H9 (cell line): ENCODE results near the gene CUEDC2. TPM values are rescaled to one million over a fixed set of nuclear protein-coding genes. Genes with fewer than 3 reads are reported as not detected.

ENCODE experiments used
- DNase-seq: peaks from one replicate; pipeline ENCODE4 v3.0.0-alpha.2; 2017
- H2AFZ ChIP-seq: one replicate; pipeline ENCODE4 v1.6.1; 2013; ENCODE audit warnings: mild to moderate bottlenecking, low read length, control low read depth, moderate library complexity
- H2AK5ac ChIP-seq: 2 replicates; pipeline ENCODE4 v1.6.1; 2013; ENCODE audit warnings: low read length, control low read depth, mixed read lengths; ENCODE audit not compliant: insufficient read length
- H2BK120ac ChIP-seq: one replicate; pipeline ENCODE4 v1.6.1; 2013; ENCODE audit warnings: low read depth, mild to moderate bottlenecking, low read length, control low read depth, inconsistent platforms; ENCODE audit not compliant: poor library complexity, severe bottlenecking
- H2BK12ac ChIP-seq: 2 replicates; pipeline ENCODE4 v1.6.1; 2013; ENCODE audit warnings: low read length, control low read depth, mixed read lengths, low read depth; ENCODE audit not compliant: insufficient read length
- H2BK15ac ChIP-seq: 2 replicates; pipeline ENCODE4 v1.6.1; 2013; ENCODE audit warnings: low read depth, low read length, control low read depth
- H2BK20ac ChIP-seq: one replicate; pipeline ENCODE4 v1.6.1; 2013; ENCODE audit warnings: low read depth, mild to moderate bottlenecking, low read length, control low read depth, inconsistent platforms; ENCODE audit not compliant: poor library complexity, severe bottlenecking
- H2BK5ac ChIP-seq: 2 replicates; pipeline ENCODE4 v1.6.1; 2013; ENCODE audit warnings: low read length, control low read depth, mixed read lengths; ENCODE audit not compliant: insufficient read length
- H3K14ac ChIP-seq: 2 replicates; pipeline ENCODE4 v1.6.1; 2013; ENCODE audit warnings: low read length, control low read depth; ENCODE audit not compliant: insufficient read depth
- H3K18ac ChIP-seq: 2 replicates; pipeline ENCODE4 v1.6.1; 2013; ENCODE audit warnings: low read depth, mild to moderate bottlenecking, mixed read lengths, low read length, control low read depth; ENCODE audit not compliant: insufficient read length
- H3K23ac ChIP-seq: 2 replicates; pipeline ENCODE4 v1.6.1; 2013; ENCODE audit warnings: low read length, control low read depth, mixed read lengths, low read depth; ENCODE audit not compliant: insufficient read length
- H3K23me2 ChIP-seq: 2 replicates; pipeline ENCODE4 v1.6.1; 2013; ENCODE audit warnings: low read depth, mild to moderate bottlenecking, mixed read lengths, low read length, control low read depth; ENCODE audit not compliant: insufficient read length, poor library complexity, severe bottlenecking
- H3K27ac ChIP-seq: 2 replicates; pipeline ENCODE4 v1.5.1; 2013; ENCODE audit warnings: low read length, control low read depth, mixed read lengths, low read depth; ENCODE audit not compliant: insufficient read length
- H3K27me3 ChIP-seq: 2 replicates; pipeline ENCODE4 v1.6.1; 2013; ENCODE audit warnings: low read length, control low read depth, inconsistent platforms; ENCODE audit not compliant: insufficient read depth
- H3K4ac ChIP-seq: 2 replicates; pipeline ENCODE4 v1.6.1; 2013; ENCODE audit warnings: low read depth, mild to moderate bottlenecking, control low read depth, inconsistent platforms, low read length, moderate library complexity
- H3K4me1 ChIP-seq: 2 replicates; pipeline ENCODE4 v1.6.1; 2013; ENCODE audit warnings: low read length, control low read depth, inconsistent platforms; ENCODE audit not compliant: insufficient read depth
- H3K4me2 ChIP-seq: 2 replicates; pipeline ENCODE4 v1.6.1; 2013; ENCODE audit warnings: low read length, control low read depth, mixed read lengths; ENCODE audit not compliant: insufficient read length, insufficient read depth
- H3K56ac ChIP-seq: 2 replicates; pipeline ENCODE4 v1.6.1; 2013; ENCODE audit warnings: low read depth, mild to moderate bottlenecking, mixed read lengths, low read length, control low read depth; ENCODE audit not compliant: insufficient read length
- H3K79me1 ChIP-seq: 2 replicates; pipeline ENCODE4 v1.6.1; 2013; ENCODE audit warnings: low read depth, mild to moderate bottlenecking, moderate library complexity, low read length, control low read depth, inconsistent platforms; ENCODE audit not compliant: insufficient read depth, poor library complexity, severe bottlenecking
- H3K79me2 ChIP-seq: 2 replicates; pipeline ENCODE4 v1.6.1; 2013; ENCODE audit warnings: low read length, control low read depth, inconsistent platforms; ENCODE audit not compliant: insufficient read depth
- H3K9ac ChIP-seq: 2 replicates; pipeline ENCODE4 v1.6.1; 2013; ENCODE audit warnings: low read length, control low read depth, mixed read lengths; ENCODE audit not compliant: insufficient read length; ENCODE audit errors: extremely low read depth
- H3K9me3 ChIP-seq: one replicate; pipeline ENCODE4 v1.6.1; 2013; ENCODE audit warnings: low read depth, low read length, inconsistent platforms; ENCODE audit not compliant: control insufficient read depth
- H3T11ph ChIP-seq: one replicate; pipeline ENCODE4 v1.6.1; 2013; ENCODE audit warnings: mild to moderate bottlenecking, low read length, control low read depth, inconsistent platforms
- H4K20me1 ChIP-seq: one replicate; pipeline ENCODE4 v1.6.1; 2013; ENCODE audit not compliant: control insufficient read depth, insufficient read length, insufficient read depth
- H4K5ac ChIP-seq: 2 replicates; pipeline ENCODE4 v1.6.1; 2013; ENCODE audit warnings: low read depth, mild to moderate bottlenecking, mixed read lengths, low read length, control low read depth; ENCODE audit not compliant: insufficient read length
- H4K8ac ChIP-seq: replicated peaks from 2 replicates; pipeline ENCODE4 v1.6.1; 2013; ENCODE audit warnings: low read length, control low read depth, mixed read lengths, low read depth; ENCODE audit not compliant: insufficient read length
- H4K91ac ChIP-seq: 2 replicates; pipeline ENCODE4 v1.6.1; 2013; ENCODE audit warnings: low read depth, mild to moderate bottlenecking, moderate library complexity, mixed read lengths, low read length, control low read depth; ENCODE audit not compliant: insufficient read length
- H3K27ac Mint-ChIP-seq, 3 experiments: 2 replicates in 2 of 3; 3 replicates in 1 of 3; pipeline ENCODE4 v1.8.0; 2020 to 2021; ENCODE audit warnings: mixed read lengths in 3 of 3, mild to moderate bottlenecking in 1 of 3, moderate library complexity in 1 of 3
- H3K27me3 Mint-ChIP-seq: 2 replicates; pipeline ENCODE4 v1.8.0; 2021; ENCODE audit warnings: low read depth, mild to moderate bottlenecking, moderate library complexity, mixed read lengths
- H3K36me3 Mint-ChIP-seq, 3 experiments: 2 replicates in 2 of 3; 3 replicates in 1 of 3; pipeline ENCODE4 v1.8.0; 2020 to 2021; ENCODE audit warnings: low read depth in 3 of 3, mixed read lengths in 3 of 3; ENCODE audit not compliant: insufficient read depth in 1 of 3
- H3K4me1 Mint-ChIP-seq, 2 experiments: 2 replicates each; pipeline ENCODE4 v1.8.0; 2020; ENCODE audit warnings: mixed read lengths in 2 of 2
- H3K4me3 Mint-ChIP-seq, 2 experiments: 2 replicates in 1 of 2; 3 replicates in 1 of 2; pipeline ENCODE4 v1.8.0; 2020 to 2021; ENCODE audit warnings: mild to moderate bottlenecking in 2 of 2, mixed read lengths in 2 of 2, moderate library complexity in 1 of 2
- H3K9me3 Mint-ChIP-seq, 2 experiments: 2 replicates in 1 of 2; 3 replicates in 1 of 2; pipeline ENCODE4 v1.8.0; 2020; ENCODE audit warnings: mild to moderate bottlenecking in 2 of 2, mixed read lengths in 2 of 2, moderate library complexity in 1 of 2
- WGBS: extraction: QIAGEN DNeasy Blood & Tissue Kit; methylation state at CpG from one replicate; pipeline ENCODE4 v1.1.7; 2013; ENCODE audit warnings: missing lambda C conversion rate, low lambda C conversion rate, mixed read lengths; ENCODE audit not compliant: insufficient read length; ENCODE audit errors: extremely low coverage; 5-methylcytosine and 5-hydroxymethylcytosine counted together
- total RNA-seq: library from RNA; stranded (reverse); gene quantifications from 2 replicates; pipeline ENCODE4 v1.2.1, GENCODE V29; 2021
- TF ChIP-seq, protein P1 (sequence below): fragments of 200-600 bp; sonication (generic); conservative IDR thresholded peaks from 3 replicates; pipeline ENCODE4 v1.8.0; 2021; ENCODE audit warnings: antibody characterized with exemption, mild to moderate bottlenecking

CUEDC2 gene
- total RNA-seq, 1 experiment from 2014 or later: 41.2 TPM

GRCh38 chr10:102396317-102396650 lies 36.1 kb downstream of the CUEDC2 start:
- Mint-ChIP-seq H3K27ac (peak overlapping the region in 2 of 3 experiments; percentile 62 to 70; a peak in 2 of 7 replicates), H3K36me3 (peaks cover 0 to 22% (median 18%) of the 10 kb centered on the region in 3 experiments; a peak in 6 of 7 replicates), H3K4me3 (peak overlapping the region; percentile 73 to 79), H3K4me1 (peaks cover 30 to 45% of the 10 kb centered on the region in 2 experiments), H3K9me3 (no peaks in the 10 kb centered on the region), H3K27me3 (peaks cover 60% of the 10 kb centered on the region)
- no peak overlapping the region for H3K56ac ChIP-seq
- H2BK120ac ChIP-seq: no peak overlapping the region
- no peaks in the 10 kb centered on the region for H3K9me3 ChIP-seq
- no peak overlapping the region for H3K18ac ChIP-seq
- no peak for DNase-seq
- no peaks in the 10 kb centered on the region for H3K4me1 ChIP-seq
- H4K20me1 ChIP-seq: peaks cover 4% of the 10 kb centered on the region
- no peak overlapping the region for H4K5ac ChIP-seq
- H3K79me2 ChIP-seq: no peaks in the 10 kb centered on the region
- TF ChIP-seq, protein P1, sequence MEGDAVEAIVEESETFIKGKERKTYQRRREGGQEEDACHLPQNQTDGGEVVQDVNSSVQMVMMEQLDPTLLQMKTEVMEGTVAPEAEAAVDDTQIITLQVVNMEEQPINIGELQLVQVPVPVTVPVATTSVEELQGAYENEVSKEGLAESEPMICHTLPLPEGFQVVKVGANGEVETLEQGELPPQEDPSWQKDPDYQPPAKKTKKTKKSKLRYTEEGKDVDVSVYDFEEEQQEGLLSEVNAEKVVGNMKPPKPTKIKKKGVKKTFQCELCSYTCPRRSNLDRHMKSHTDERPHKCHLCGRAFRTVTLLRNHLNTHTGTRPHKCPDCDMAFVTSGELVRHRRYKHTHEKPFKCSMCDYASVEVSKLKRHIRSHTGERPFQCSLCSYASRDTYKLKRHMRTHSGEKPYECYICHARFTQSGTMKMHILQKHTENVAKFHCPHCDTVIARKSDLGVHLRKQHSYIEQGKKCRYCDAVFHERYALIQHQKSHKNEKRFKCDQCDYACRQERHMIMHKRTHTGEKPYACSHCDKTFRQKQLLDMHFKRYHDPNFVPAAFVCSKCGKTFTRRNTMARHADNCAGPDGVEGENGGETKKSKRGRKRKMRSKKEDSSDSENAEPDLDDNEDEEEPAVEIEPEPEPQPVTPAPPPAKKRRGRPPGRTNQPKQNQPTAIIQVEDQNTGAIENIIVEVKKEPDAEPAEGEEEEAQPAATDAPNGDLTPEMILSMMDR: no peak
- H3K79me1 ChIP-seq: no peaks in the 10 kb centered on the region
- H3K4ac ChIP-seq: no peak overlapping the region
- H2BK15ac ChIP-seq: no peak overlapping the region
- no peak overlapping the region for H4K8ac ChIP-seq
- H3K27me3 ChIP-seq: peaks cover 11% of the 10 kb centered on the region; the same call in 1 of the 2 replicates
- no peak overlapping the region for H3K23ac ChIP-seq
- H3K27ac ChIP-seq: no peak overlapping the region
- H3K4me2 ChIP-seq: peak overlapping the region; percentile 69
- H2BK5ac ChIP-seq: no peak overlapping the region
- no peak overlapping the region for H4K91ac ChIP-seq
- WGBS: no CpG with 5 or more reads among the region's 4 CpGs
- H3T11ph ChIP-seq: no peak overlapping the region
- H3K14ac ChIP-seq: no peak overlapping the region
- H3K9ac ChIP-seq: no peak overlapping the region
- peaks cover 17% of the 10 kb centered on the region for H3K23me2 ChIP-seq
- H2BK20ac ChIP-seq: no peak overlapping the region
- no peak overlapping the region for H2AK5ac ChIP-seq
- H2AFZ ChIP-seq: no peak overlapping the region
- H2BK12ac ChIP-seq: no peak overlapping the region
